GM21526 (cell line): Measurements from ENCODE around the gene VTA1.
"Not testable (repeated sequence)": the region's sequence is repeated elsewhere in the genome, so short reads cannot be mapped to it uniquely, and the experiment has no call there.

Source experiments
- ATAC-seq: cut with Tn5 transposase; IDR thresholded peaks from one replicate; pipeline ENCODE4 v1.9.1; 2021; ENCODE audit warnings: moderate library complexity; ENCODE audit not compliant: unreplicated experiment, low FRiP score

VTA1 gene

DNA sequence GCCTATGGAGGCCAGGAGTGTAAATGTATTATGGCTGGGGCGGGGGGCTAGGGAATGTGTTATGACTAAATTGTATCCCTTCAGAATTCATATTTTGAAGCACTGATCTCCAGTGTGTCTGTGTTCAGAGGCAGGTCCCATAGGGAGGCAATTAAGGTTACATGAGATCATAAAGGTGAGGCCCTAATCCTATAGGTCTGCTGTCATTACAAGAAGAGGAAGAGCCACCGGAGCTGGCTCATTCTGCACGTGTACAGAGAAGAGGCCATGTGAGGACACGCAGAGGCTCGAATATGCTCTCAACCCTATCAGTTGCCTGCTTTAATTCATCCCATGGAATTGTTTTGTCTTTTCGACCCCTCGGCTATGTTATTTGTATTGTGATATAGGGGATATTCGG lies 76.9 kb downstream of the VTA1 start:
- ATAC-seq, result no peak

DNA sequence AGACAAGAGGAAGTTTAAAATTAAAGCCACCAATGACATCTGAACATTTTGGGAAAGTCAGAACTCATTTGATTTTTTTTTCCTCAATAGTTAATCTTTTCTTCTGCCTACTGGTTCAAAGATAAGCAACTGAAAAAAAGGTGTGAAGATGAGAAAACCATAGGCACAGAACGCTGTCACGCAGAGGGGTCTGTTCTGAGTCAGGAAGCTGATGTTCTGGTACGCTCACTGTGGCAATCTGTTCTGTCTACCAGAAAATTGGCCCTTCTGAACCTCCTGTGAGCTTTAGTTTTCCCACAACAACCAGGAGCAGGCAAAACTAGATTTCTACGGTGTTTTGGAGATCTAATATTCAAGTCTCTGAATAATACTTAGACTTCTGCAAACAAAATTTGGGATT lies 78.1 kb downstream of the VTA1 start:
- ATAC-seq, result no peak

DNA sequence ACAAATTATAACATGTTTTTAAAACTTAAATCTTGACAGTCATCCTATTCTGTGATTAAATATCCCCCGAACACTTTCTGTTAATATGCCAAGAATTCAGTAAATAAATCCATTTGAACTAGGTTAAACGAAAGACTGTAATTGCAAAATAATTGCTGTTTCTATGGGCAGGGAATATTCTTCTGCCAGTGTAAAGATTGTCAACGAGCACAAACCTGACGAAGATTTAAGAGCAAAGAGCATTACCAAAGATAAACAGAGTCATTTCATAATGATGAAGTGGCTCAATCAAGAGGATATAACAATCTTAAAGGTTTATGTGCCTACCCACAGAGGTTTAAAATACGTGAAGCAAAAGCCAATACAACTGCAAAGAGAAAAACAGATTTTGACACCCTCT lies 78.5 kb downstream of the VTA1 start:
- no peak for ATAC-seq

DNA sequence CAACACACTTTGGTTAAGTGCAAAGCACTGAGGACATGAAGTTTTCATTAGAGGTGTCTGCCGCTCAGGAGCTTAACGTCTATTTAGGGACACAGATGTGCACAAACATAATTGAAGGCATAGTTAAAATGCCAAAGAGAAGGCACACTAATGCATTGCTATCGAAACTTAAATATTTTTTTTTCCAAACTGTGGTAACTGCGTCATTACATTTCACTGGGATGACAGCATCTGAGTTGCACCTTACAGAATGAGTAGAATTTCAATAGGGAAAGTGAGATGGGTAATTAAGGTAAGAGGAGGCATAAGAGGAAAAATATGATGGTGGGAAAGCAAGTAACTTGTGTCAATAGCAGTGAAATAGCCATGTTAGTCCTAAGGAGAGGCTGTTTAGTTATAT lies 79.7 kb downstream of the VTA1 start:
- ATAC-seq, result no peak

DNA sequence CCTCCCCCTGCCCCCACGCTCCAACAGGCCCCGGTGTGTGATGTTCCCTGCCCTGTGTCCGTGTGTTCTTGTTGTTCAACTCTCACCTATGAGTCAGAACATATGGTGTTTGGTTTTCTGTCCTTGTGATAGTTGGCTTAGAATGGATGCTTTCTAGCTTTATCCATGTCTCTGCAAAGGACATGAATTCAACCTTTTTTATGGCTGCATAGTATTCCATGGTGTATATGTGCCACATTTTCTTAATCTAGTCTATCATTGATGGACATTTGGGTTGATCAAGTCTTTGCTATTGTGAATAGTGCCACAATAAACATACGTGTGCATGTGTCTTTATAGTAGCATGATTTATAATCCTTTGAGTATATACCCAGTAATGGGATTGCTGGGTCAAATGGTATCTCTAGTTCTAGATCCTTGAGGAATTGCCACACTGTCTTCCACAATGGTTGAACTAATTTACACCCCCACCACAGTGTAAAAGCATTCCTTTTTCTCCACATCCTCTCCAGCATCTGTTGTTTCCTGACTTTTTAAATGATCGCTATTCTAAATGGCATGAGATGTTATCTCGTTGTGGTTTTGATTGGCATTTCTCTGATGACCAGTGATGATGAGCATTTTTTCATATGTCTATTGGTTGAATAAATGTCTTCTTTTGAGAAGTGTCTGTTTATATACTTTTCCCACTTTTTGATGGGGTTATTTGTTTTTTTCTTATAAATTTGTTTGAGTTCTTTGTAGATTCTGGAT lies 82.6 kb downstream of the VTA1 start:
- not testable (repeated sequence) for ATAC-seq

DNA sequence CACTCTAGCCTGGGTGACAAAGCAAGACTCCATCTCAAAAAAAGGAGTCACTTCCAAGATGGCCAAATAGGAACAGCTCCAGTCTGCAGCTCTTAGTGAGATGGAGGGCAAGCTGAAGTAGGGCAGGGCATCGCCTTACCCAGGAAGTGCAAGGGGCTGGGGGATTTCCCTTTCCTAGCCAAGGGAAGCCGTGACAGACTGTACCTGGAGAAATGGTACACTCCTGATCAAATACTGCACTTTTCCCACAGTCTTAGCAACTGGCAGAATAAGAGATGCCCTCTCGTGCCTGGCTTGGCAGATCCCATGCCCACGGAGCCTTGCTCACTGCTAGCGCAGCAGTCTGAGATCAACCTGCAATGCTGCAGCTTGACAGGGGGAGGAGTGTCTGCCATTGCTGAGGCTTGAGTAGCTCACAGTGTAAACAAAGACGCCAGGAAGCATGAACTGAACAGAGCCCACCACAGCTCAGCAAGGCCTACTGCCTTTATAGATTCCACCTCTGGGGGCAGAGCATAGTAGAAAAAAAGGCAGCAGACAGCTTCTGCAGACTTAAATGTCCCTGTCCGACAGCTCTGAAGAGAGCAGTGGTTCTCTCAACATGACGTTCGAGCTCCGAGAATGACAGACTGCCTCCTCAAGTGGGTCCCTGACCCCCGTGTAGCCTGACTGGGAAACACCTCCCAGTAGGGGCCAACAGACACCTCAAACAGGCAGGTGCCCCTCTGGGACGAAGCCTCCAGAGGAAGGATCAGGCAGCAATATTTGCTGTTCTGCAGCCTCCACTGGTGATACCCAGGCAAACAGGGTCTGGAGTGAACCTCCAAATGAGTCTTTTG lies 85.4 kb downstream of the VTA1 start:
- not testable (repeated sequence) for ATAC-seq

DNA sequence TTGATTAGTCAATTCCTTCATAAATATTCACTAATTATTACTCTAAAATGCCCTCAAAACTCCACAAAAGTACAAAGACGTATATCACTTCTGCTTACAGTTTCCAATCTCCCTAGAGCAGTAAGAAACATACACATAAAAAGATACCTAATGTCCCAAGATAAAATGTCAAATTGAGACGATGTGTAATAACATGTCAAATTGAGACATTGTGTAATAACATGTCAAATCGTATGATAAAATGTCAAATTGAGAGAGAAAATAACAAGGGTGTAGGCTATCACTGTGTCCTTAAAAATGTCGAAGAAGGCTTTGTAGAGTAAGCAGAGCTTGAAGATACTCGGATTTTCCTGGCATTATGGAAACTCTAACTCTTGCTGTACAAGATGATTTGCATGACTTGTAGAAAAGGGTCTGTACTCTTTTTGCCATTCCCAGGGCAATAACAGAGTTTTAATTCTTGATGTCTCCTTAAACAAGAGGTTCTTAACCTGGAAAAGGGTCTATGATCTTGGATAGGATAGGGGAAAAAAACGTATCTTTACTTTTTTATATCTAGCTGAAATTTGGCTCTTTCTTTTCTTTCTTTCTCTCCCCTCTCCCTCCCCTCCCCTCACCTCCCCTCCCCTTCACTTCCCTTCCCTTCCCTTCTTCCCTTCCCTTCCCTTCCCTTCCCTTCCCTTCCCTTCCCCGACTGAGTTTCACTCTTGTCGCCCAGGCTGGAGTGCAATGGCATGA lies 87.1 kb downstream of the VTA1 start:
- no peak for ATAC-seq

DNA sequence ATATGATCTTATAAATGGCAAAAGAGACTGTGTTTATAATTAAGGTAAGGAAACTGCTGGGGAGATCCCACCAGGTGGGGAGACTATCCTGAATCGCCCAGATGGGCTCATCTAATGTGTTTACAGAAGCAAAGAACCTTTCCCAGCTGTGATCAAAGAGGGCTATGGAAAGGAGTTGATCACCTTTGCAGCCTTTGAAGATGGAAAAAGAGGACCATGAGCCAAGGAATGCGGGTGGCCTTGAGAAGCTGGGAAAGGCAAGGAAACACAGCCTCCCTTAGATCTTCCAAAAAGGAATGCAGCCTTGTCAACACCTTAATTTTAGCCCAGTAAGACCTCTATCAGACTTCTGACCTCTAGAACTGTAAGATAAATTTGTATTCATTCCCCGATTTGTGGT lies 88.2 kb downstream of the VTA1 start:
- no peak for ATAC-seq

DNA sequence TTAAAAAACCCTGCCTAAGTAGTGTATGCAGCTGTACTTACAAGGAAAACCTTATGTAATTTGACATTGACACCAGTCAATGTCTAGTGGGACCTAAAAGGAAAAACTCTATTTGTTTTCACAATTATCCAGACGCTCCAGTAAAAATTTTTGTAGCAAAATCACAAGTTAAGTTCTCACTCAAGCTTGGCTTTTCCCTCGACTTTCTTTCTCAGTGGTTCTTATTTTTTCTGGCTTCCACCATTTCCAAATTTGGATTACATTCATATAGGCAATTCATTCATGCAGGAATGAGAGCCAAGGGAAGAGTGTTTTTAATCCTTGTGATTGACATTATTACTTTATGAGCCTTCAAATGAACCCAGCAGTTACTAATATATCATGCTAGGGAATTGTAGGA lies 88.7 kb downstream of the VTA1 start:
- ATAC-seq, result no peak

DNA sequence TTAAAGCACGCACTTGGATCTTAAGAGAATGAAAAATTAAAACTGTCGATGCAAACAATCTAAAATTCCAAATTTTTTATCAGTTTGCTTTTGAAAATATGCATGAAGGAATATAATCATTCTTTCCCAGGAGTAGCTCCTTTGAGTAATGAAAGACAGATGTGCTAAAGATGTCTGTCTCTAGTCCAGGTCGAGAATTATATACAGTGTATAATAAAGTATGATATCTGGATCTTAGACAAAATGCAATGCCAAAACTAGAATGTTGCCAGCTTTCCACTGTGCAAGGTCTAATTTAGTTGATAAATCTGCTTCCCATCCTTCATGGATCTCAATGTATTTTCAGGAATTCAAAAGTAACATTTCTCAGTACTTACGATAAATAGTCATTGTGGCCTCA lies 89.6 kb downstream of the VTA1 start:
- no peak for ATAC-seq

DNA sequence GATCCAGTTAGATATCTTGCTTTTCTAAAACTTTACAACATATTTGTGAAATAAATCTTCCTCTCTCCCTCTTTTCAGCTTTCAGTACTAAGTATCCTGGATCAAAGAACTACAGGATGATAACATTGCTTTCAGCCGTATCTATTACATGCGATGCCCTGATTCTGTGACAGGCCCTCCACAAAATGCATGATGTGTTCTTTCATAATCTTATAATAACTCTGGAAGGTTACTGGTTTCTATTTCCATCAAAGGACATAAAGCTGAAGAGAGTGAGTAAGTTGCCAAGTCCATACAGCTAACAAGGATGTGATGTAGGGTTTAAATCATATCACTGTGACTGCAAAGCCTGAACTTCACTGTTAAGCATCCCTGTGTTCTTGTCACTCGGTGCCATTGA lies 91.8 kb downstream of the VTA1 start:
- no peak for ATAC-seq

DNA sequence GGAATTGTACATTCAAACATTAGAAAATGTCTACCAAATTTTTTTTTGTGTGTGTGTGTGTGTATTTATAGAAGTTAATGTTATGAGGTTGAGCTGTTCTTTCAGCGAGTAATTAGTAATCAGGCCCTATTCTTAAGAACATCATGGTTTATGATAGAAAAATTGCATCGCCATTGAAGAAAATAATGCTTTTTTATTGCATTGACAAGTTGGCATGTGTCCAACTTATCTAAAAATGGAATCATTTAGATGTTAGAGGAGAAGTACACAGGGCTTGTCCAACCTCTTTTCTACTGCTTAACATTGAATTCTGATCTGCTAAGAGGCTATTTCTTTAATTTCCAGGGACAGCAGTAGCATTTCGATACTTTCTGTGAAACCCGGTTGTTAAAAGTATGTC lies 93.1 kb downstream of the VTA1 start:
- no peak for ATAC-seq

DNA sequence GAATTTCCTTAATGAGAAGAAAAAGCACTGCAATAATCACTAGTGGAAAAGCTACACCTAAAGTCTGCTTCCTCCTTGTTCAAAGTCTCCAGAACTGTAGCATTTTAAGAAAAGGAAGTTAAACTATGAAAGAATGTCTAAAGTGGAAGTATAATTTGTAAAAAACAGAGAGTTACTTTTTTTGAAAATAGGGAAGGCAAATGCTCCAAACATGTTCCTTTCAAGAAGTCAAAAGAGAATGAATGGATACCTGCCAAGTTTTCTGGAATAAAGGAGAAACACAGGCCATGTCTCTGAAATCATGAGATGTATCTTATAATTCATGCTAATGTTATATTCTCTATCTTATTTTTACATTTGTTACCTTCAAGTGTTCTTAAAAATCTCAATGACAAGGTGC lies 94.0 kb downstream of the VTA1 start:
- no peak for ATAC-seq

DNA sequence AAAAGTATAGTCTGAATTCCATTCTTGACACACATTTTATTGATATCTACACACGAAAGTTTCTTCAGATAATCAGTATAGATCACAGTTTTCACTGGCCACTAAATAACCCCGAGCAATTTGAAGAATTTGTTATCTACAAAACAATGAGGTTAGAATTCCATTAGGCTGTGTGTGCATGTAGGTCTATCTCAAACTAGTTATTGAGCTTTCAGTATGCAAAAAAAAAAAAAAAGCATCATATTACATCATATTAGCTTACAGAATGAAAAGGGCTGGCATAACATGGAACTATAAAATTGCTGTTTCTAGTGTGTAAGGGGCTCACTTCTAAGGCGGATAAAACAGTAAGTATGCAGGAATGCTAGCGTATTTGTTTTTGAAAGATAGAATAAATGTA lies 95.2 kb downstream of the VTA1 start:
- no peak for ATAC-seq

DNA sequence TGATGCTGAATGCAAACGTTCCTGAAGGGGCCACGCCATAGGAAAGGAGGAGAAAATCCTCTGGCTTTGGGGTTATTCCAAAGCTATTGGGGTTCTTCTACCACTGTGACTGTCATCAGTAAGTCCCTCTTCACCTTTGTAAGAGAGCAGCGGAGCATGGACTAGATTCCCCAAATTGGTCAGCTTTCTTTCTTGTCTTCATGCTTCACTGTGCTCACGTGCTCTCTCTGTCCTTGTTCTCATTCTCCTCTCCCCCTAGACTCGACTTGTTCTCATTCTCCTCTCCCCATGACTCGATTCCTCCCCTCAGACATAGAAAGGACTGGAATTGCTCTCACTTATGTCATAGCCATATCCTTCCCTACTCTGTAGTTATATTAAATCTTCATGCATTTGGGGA lies 99.9 kb downstream of the VTA1 start:
- ATAC-seq, result no peak

DNA sequence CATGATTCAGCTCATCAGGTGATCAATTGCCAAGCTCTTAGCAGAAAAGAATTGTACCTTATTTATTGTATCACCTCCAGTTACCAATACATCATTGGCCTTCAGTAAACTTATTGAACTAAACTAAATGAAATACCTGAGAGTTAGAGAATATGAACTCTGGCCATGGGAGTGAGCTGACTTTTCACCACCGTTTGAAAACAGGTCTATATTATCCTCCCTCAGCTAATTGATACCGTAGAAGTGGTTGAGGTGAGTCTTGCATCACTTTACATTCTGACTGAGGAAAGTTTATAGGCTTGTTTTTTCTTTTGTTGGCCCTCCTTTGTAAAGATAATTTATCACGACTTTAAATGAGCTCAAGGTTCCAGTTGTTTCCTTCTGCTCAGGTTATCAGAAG lies 102.2 kb downstream of the VTA1 start:
- no peak for ATAC-seq

DNA sequence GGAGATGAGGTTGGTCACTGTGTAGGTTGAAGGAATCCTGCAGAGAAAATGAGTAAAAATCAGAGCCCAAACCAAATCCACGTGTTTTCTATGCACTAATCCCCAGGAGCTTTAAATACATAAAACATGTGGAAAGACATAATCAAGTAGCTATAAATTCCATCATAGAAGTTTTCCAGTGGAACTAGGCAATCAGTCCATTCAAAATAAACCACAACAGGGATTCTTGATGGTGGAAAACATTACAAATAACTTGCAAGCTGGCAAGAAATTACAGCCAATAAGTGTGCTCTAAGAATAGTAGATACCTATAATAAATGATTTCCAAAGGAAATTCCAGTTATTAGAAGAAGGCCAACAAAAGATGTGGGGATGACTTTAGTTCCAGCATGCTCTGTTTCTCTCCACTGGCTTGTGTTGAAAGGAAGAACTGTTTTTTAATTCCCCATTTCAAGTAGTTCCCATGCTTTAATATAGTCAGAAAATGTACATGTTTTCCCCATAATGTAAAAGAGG lies 104.9 kb downstream of the VTA1 start:
- no peak for ATAC-seq

DNA sequence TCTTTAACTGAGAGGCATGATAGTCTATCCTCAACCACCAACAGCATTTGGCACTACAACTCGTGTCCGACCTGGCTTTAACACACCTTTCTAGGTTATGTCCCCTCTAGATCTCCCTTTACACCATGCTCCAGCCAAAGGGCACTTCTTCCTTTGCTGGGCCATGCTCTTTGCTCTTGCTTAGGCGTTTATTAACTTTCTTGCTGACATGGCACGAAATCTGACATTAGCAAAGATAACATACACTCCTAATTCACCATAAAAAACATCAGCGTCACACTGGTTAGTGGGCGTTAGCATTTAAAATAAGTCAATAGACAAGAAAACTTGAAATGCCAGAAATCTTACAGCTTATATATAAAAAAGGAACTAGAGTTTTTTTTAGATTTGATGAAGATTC lies 107.5 kb downstream of the VTA1 start:
- no peak for ATAC-seq

DNA sequence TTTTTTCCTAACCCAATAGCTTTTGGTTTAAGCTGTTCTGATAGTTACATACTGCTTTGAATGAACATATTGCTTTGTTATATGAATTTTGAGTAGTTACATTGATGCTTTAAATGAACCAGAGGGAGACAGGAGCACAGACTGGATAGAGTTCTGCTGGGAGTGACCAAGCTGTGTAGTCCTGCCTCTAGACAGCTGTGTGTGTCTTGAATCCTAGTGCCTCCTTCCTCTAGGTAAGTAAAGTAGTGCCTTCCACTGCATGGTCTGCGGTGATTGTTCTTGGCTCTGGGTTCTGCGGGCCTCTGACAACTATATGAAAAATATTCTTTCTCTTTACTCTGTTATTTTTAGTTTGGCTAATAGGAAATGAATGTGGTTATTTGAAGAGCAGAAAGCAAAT lies 108.7 kb downstream of the VTA1 start:
- ATAC-seq, result no peak

DNA sequence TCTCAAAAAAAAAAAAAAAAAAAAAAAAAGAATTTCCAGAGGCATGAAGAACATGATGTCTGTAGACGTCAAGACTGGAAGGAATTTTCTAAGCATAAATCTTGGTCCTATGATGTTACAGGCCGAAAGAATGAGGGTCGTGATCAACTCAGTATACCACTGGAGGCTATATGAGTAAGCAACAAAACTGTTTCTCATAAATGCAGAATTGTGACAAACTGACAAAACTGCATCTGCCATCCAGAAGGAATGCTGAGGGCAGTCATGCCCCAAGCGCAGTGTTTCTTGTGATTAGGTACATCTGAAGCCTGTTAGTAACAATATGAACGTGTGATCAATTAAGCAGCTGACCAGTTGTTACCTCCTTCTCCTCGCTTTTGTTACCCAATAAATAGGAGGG lies 111.2 kb downstream of the VTA1 start:
- ATAC-seq, result no peak

DNA sequence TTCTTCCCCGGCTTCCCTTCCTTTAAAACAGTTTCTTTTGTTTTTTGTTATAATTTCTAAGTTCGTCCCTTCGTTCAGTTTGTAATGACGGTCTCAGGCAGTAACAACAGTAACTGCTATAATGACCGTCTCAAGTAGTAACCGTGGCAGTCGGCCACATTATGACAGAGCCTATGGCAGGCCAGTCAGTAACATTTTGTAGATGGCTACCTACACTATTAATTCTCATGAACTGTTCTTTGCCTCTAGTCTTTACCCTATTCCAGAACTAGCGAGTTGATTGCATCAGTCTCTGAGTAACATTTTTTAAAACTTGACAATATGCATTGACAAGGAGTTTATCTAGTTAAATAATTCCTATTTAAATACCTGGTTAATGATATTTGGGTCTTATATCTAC lies 111.7 kb downstream of the VTA1 start:
- ATAC-seq, result no peak
